Measurements from ENCODE around the gene SNX5.

SNX5 gene

DNA sequence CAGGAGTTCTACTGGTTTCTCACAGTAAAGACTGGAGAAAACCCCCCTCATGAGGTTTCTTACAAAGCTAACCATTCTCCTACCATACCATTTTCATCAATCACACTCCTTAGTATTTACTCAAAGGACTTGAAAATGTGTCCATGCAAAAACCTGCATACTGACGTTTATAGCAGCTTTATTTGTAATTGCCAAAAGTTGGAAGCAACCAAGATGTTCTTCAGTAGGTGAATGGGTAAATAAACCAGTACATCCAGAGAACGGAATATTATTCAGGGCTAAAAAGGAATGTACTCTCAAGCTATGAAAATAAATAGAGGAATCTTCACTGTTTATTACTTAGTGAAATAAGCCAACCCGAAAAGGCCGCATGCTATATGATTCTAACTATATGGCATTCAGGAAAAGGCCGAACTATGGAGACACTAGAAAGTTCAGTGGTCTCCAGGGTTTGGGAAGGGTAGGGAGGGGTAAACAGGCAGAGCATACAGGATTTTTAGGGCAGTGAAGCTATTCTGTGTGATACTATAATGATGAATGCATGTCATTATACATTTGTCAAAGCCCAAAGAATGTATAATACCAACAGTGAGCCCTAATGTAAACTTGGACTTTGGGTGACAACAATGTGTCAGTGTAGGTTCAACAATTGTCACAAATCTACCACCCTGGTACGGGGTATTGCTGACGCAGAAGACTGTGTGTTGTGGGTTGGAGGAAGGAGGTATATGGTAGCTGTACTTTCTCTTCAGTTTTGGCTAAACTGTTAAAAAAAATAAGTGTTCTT, 50.6 kb downstream of the SNX5 start:
- Histone ChIP-seq H4K20me1 (ENCODE audit: insufficient read depth, low read length) (0 out of 2 replicates have a peak, but pooled peaks cover 4% of the 10 kb centered on the region), H3K27ac (ENCODE audit: low read length) (no peak overlapping the region), H3K79me2 (ENCODE audit: insufficient read depth, low read length) (no peaks in the 10 kb centered on the region), H3K4me3 (ENCODE audit: low read depth in 1 of 2, low read length in 2 of 2) (no peak overlapping the region), H3K4me1 (ENCODE audit: insufficient read depth, low read length) (no peaks in the 10 kb centered on the region; the same call in 1 of the 2 replicates), H3K4me2 (ENCODE audit: insufficient read depth, low read length) (no peak overlapping the region), H3K9me3 (ENCODE audit: insufficient read depth, low read length, severe bottlenecking) (no peaks in the 10 kb centered on the region), H2AFZ (ENCODE audit: low read depth, low read length) (no peak overlapping the region), H3K27me3 (ENCODE audit: insufficient read depth, low read length, poor library complexity) (peaks cover 5% of the 10 kb centered on the region), H3K36me3 (ENCODE audit: insufficient read depth, low read length) (no peaks in the 10 kb centered on the region), H3K9ac (ENCODE audit: low read depth, low read length) (no peak overlapping the region)
- TF ChIP-seq EZH2 (IDR thresholded peaks at IDR 0.05; ENCODE audit: borderline replicate concordance, low read depth, low read length, severe bottlenecking) (no peak), CTCF (IDR thresholded peaks at IDR 0.05; ENCODE audit: borderline replicate concordance, extremely low read depth, low read length, poor library complexity, severe bottlenecking) (no peak)
- ATAC-seq (ENCODE audit: insufficient read depth, low read depth), result no peak
- DNase-seq, result no peak

DNA sequence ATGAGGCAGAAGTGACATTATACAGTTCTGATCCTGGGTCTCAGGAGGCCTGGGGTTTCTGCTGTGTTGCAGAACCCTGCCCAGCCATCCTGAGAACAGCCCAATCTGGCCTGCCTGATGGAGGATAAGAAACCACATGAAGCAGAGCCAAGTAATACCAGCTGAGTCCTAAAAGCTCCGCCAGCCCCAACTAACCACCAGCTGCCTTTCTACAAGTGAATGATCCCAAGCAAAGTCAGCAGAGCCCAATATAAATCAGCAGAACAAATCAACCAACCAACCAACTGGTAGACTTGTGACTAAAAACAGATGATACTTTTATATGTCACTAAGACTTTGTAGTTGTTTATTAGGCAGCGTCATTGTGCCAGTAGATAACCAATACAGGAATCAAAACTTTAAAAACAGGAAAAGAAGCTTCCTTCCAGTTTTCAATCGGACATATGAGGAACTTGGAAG, 52.1 kb downstream of the SNX5 start:
- no peak overlapping the region for H2AFZ ChIP-seq (ENCODE audit: low read depth, low read length)
- H3K27ac ChIP-seq (ENCODE audit: low read length), result no peak overlapping the region
- 0 out of 2 replicates have a peak, but pooled peaks cover 4% of the 10 kb centered on the region for H4K20me1 ChIP-seq (ENCODE audit: insufficient read depth, low read length)
- H3K9me3 ChIP-seq (ENCODE audit: insufficient read depth, low read length, severe bottlenecking), result no peaks in the 10 kb centered on the region
- peak; percentile 61 for DNase-seq
- peaks cover 6% of the 10 kb centered on the region for H3K27me3 ChIP-seq (ENCODE audit: insufficient read depth, low read length, poor library complexity)
- no peaks in the 10 kb centered on the region; the same call in 1 of the 2 replicates for H3K4me1 ChIP-seq (ENCODE audit: insufficient read depth, low read length)
- ATAC-seq (ENCODE audit: insufficient read depth, low read depth), result peak; percentile 96
- H3K9ac ChIP-seq (ENCODE audit: low read depth, low read length), result no peak overlapping the region
- H3K79me2 ChIP-seq (ENCODE audit: insufficient read depth, low read length), result no peaks in the 10 kb centered on the region
- no peak overlapping the region for H3K4me3 ChIP-seq (ENCODE audit: low read depth in 1 of 2, low read length in 2 of 2)
- H3K4me2 ChIP-seq (ENCODE audit: insufficient read depth, low read length), result no peak overlapping the region
- TF ChIP-seq EZH2 (IDR thresholded peaks at IDR 0.05; ENCODE audit: borderline replicate concordance, low read depth, low read length, severe bottlenecking) (no peak), CTCF (IDR thresholded peaks at IDR 0.05; ENCODE audit: borderline replicate concordance, extremely low read depth, low read length, poor library complexity, severe bottlenecking) (no peak)
- no peaks in the 10 kb centered on the region for H3K36me3 ChIP-seq (ENCODE audit: insufficient read depth, low read length)

DNA sequence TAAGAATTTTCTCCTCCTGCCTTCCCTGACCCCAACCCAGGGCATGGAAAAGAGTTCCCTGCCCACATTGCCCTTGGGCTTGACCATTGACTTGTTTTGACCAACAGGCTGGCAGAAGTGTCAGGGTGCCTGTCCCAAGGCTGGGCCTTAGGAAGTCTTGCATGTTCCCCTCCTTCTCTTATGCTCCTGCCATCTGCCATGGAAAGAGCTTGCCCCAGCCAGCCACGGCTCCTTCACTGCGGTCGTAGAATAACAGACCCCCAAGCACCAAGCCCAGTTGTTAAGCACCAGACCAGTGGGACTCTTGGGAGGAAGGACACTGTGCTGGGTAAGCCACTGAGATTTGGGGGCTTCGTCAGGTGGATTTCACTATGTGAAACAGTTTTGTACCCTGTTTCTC, 53.6 kb downstream of the SNX5 start:
- H3K4me3 ChIP-seq (ENCODE audit: low read depth in 1 of 2, low read length in 2 of 2), result no peak overlapping the region
- H3K27ac ChIP-seq (ENCODE audit: low read length), result no peak overlapping the region
- DNase-seq, result no peak
- no peaks in the 10 kb centered on the region for H3K9me3 ChIP-seq (ENCODE audit: insufficient read depth, low read length, severe bottlenecking)
- H3K4me1 ChIP-seq (ENCODE audit: insufficient read depth, low read length), result no peaks in the 10 kb centered on the region; the same call in 1 of the 2 replicates
- peaks cover 9% of the 10 kb centered on the region for H3K27me3 ChIP-seq (ENCODE audit: insufficient read depth, low read length, poor library complexity)
- H3K36me3 ChIP-seq (ENCODE audit: insufficient read depth, low read length), result no peaks in the 10 kb centered on the region
- H2AFZ ChIP-seq (ENCODE audit: low read depth, low read length), result no peak overlapping the region
- no peak overlapping the region for H3K9ac ChIP-seq (ENCODE audit: low read depth, low read length)
- no peaks in the 10 kb centered on the region for H3K79me2 ChIP-seq (ENCODE audit: insufficient read depth, low read length)
- no peak for TF ChIP-seq CTCF (IDR thresholded peaks at IDR 0.05; ENCODE audit: borderline replicate concordance, extremely low read depth, low read length, poor library complexity, severe bottlenecking)
- TF ChIP-seq EZH2 (IDR thresholded peaks at IDR 0.05; ENCODE audit: borderline replicate concordance, low read depth, low read length, severe bottlenecking), result no peak
- ATAC-seq (ENCODE audit: insufficient read depth, low read depth), result no peak
- 0 out of 2 replicates have a peak, but pooled peaks cover 4% of the 10 kb centered on the region for H4K20me1 ChIP-seq (ENCODE audit: insufficient read depth, low read length)
- H3K4me2 ChIP-seq (ENCODE audit: insufficient read depth, low read length), result no peak overlapping the region

Data from DND-41 (cell line).